NCI-H2196 treated with DMSO at 0.1 percent for 48 hours (cell line): ENCODE data around the gene RRBP1.

Source experiments
- DNase-seq: peaks from one replicate; lab custom pipeline; 2025; ENCODE audit not compliant: unreplicated experiment; lab: John Stamatoyannopoulos, UW

The RRBP1 gene

GRCh38 chr20:17637985-17638640, 43.9 kb downstream of the RRBP1 start:
- DNase-seq: no peak

GRCh38 chr20:17637413-17637780, 44.6 kb downstream of the RRBP1 start:
- no peak for DNase-seq

GRCh38 chr20:17636523-17637412, 45.3 kb downstream of the RRBP1 start:
- no peak for DNase-seq

- DNase-seq: no peak
Observed at GRCh38 chr20:17635332-17636244, 46.5 kb downstream of the RRBP1 start.

- no peak for DNase-seq
Observed at GRCh38 chr20:17634661-17635331, 47.2 kb downstream of the RRBP1 start.

- DNase-seq: no peak
Observed at GRCh38 chr20:17633850-17634500, 48.1 kb downstream of the RRBP1 start.

GRCh38 chr20:17633221-17633849, 48.7 kb downstream of the RRBP1 start:
- no peak for DNase-seq

GRCh38 chr20:17631576-17632319, 50.3 kb downstream of the RRBP1 start:
- no peak for DNase-seq

- no peak for DNase-seq
Observed at GRCh38 chr20:17630806-17631195, 51.2 kb downstream of the RRBP1 start.

- DNase-seq: no peak
Observed at GRCh38 chr20:17630151-17630805, 51.8 kb downstream of the RRBP1 start.

GRCh38 chr20:17629678-17630089, 52.4 kb downstream of the RRBP1 start:
- no peak for DNase-seq

GRCh38 chr20:17629025-17629424, 53.0 kb downstream of the RRBP1 start:
- no peak for DNase-seq

- DNase-seq: no peak
Observed at GRCh38 chr20:17628101-17628841, 53.8 kb downstream of the RRBP1 start.

GRCh38 chr20:17627101-17627955, 54.7 kb downstream of the RRBP1 start:
- DNase-seq: no peak

- DNase-seq: no peak
Observed at GRCh38 chr20:17626217-17627007, 55.6 kb downstream of the RRBP1 start.
